NCI-H446 treated with DMSO at 0.1 percent for 48 hours (cell line): Measurements from ENCODE around the gene ALDH7A1.
"Not testable (repeated sequence)": the region's sequence is repeated elsewhere in the genome, so short reads cannot be mapped to it uniquely, and the experiment has no call there.

ENCODE experiments used
- DNase-seq: peaks from one replicate; lab custom pipeline; 2025; lab: John Stamatoyannopoulos, UW

ALDH7A1 gene

DNA sequence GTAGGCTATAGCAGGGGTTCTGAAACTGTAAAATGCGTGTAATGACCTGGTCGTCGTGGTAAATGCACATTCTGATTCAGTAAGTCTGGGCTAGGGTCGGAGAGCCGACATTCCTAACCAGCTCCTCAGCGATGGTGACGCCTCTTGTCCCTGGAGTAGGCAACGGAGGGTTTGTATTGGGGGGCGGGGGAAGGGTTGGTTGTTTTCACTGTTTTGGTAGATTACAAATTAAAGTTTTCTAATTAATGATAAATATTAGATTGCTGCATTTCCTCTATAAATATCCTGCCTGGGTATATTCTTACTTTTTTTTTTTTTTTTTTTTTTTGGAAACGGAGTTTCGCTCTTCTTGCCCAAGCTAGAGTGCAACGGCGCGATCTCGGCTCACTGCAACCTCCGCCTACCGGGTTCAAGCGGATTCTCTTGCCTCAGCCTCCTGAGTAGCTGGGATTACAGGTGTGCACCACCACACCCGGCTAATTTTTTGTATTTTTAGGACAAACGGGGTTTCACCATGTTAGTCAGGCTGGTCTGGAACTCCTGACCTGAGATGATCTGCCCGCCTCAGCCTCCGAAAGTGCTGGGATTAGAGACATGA, 566 bp upstream of the ALDH7A1 start:
- no peak for DNase-seq

GRCh38 chr5:126591549-126591948, 3.5 kb downstream of the ALDH7A1 start:
- DNase-seq, result no peak

- no peak for DNase-seq
These were observed 5.3 kb downstream of the ALDH7A1 start for GRCh38 chr5:126589536-126590297.

- no peak for DNase-seq
These were observed 7.2 kb downstream of the ALDH7A1 start for GRCh38 chr5:126587551-126588390.

DNA sequence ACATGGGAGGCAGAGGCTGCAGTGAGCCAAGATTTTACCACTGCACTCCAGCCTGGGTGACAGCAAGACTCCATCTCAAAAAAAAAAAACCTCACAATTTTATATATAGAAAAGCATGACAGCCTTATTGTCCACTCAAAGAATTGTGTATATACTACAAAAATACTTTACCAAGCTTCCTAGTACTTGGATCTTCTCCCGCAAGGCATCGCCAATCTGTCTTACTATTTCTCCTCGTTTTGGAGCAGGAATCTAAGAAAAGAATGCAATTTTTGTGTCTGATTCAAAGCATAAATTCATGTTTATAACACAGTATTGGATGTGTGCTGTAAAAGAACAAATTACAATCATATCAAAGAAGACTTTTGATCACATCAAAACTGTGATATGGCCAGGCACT, 11.3 kb downstream of the ALDH7A1 start:
- DNase-seq, result no peak

DNA sequence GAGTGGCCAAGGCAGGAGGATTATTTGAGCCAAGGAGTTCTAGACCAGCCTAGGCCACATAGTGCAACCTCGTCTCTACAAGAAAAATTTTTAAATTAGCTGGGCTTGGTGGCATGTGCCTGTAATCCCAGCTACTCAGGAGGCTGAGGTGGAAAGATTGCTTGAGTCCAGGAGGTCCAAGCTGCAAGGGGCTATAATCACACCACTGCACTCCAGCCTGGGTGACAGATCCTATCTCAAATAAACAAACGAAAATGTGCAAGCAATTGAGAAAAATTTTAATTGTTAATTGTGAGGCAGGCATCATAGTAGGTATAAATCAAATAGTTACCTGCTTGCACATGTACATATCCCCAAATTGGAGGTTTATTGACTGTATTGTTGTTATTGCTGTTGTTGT, 15.3 kb downstream of the ALDH7A1 start:
- no peak for DNase-seq

DNA sequence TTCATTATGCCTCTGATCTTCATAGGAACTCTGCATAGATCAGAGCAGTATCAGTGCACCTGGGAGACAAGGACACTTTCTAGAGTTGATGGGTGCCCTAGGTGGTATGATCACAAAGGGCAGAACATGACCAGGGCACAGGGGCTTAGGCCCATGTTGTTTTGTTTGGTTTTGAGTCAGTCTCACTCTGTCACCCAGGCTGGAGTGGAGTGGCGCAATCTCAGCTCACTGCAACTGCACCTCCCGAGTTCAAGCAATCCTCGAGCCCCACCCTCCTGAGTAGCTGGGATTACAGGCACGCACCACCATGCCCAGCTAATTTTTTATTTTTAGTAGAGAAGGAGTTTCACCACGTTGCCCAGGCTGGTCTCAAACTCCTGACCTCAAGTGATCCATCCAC, 17.6 kb downstream of the ALDH7A1 start:
- DNase-seq, result no peak

DNA sequence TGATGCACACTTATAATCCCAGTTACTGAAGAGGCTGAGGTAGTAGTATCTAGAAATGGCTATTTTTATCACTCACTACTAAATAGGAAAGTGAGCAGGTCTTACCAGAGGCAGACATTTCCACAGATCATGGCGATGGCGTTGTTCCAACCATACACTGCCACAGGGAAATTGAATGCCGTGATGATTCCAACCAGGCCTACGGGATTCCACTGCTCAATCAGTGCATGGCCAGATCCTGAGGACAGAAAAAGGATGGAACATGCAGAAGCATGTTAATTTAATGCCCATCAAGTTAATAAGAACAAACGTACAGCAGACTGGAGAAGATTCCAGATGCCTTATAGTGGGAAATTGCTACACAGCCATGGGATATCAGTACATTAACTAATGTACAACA, 18.0 kb downstream of the ALDH7A1 start:
- no peak for DNase-seq

DNA sequence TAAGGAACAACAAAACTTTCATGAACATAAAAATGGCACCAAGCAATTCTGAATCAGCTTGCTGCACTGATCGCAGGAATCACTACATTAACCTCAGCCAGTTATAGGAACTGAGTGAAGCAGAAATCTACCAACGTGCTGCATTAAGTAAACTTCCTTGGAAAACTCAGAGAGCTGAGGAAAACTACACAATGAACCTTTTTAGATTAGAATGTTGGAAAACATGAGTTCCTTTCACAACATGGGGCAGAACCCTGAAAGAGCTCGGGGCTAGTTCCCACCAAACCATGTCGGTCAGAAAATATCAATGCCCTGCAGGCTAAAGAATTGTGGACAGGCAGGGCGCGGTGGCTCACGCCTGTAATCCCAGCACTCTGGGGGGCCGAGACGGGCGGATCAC, 19.4 kb downstream of the ALDH7A1 start:
- no peak for DNase-seq

- DNase-seq, result no peak
These were observed 26.7 kb downstream of the ALDH7A1 start for GRCh38 chr5:126568206-126568755.

- no peak for DNase-seq
These were observed 32.2 kb downstream of the ALDH7A1 start for GRCh38 chr5:126562823-126563222.

- DNase-seq, result no peak
These were observed 33.1 kb downstream of the ALDH7A1 start for GRCh38 chr5:126561908-126562307.

GRCh38 chr5:126555101-126555500, 39.9 kb downstream of the ALDH7A1 start:
- not testable (repeated sequence) for DNase-seq

GRCh38 chr5:126552614-126553013, 42.4 kb downstream of the ALDH7A1 start:
- no peak for DNase-seq

GRCh38 chr5:126544087-126544740, 50.8 kb downstream of the ALDH7A1 start:
- DNase-seq, result no peak

GRCh38 chr5:126543660-126544059, 51.4 kb downstream of the ALDH7A1 start:
- DNase-seq, result no peak

GRCh38 chr5:126543009-126543408, 52.0 kb downstream of the ALDH7A1 start:
- no peak for DNase-seq

DNA sequence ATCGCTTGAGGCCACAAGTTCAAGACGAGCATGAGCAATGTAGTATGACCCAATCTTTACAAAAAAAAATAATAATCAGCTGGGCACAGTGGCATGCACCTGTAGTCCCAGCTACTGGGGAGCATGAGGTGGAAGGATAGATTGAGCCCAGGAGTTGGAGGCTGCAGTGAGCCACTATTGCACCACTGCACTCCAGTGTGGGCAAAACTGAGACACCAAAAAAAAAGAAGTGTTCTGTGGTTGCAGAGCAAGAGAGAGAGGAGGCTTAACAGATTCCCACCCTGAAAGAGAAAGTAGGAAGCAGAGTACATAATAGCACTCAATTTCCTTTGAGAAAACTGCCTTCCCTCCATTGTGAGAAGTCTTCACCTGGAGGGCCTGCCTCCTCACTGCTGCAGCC, 52.6 kb downstream of the ALDH7A1 start:
- DNase-seq, result no peak

DNA sequence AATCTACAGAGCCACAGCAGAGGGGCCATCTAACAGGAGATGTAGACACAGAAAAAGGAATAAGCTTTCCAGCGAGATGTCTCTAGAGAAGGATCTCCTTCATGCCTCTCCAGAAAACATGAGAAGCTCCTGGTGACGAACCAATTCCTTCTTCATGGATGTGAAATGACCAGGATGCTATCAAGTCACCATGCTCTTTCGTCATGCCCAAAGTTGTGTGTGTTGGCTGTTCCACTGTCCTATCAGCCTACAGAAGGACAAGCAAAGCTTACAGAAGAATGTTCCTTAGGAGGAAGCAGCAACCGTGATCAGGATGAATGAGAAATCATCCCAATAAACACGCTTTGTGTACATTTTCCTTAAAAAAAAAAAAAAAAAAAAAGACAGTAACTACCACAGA, 54.4 kb downstream of the ALDH7A1 start:
- DNase-seq, result no peak

GRCh38 chr5:126538579-126538978, 56.4 kb downstream of the ALDH7A1 start:
- DNase-seq, result no peak

- DNase-seq, result no peak
These were observed 58.1 kb downstream of the ALDH7A1 start for GRCh38 chr5:126536874-126537273.
